ENCODE measurements around the gene MVB12B.

GRCh38 chr9:126491568-126491879 lies 164.9 kb downstream of the MVB12B start:
- no peak for TF ChIP-seq CTCF (IDR thresholded peaks at IDR 0.05 in 4 of 5, conservative IDR thresholded peaks at IDR 0.05 in 1 of 5)
- no peak for TF ChIP-seq POLR2A (IDR thresholded peaks at IDR 0.05)
